Transverse colon (tissue), 3 donors: ENCODE measurements around the gene DLG5.

ENCODE experiments used
- POLR2A ChIP-seq: fragments of 450-650 bp; IDR thresholded peaks from one replicate; pipeline ENCODE4 v1.6.1; 2016; ENCODE audit warnings: antibody characterized with exemption, mild to moderate bottlenecking, moderate library complexity
- TF ChIP-seq, protein P1 (sequence below), 5 experiments: fragments of 200-600 bp in 3 of 5; fragments of 450-650 bp in 2 of 5; sonication (generic) in 3 of 5; IDR thresholded peaks; 1 replicate in 2 of 5; 2 replicates in 3 of 5; pipeline ENCODE4 v1.5.1; 2016 to 2017; ENCODE audit warnings: antibody characterized with exemption in 5 of 5, inconsistent platforms in 3 of 5, mild to moderate bottlenecking in 2 of 5, moderate library complexity in 1 of 5

GRCh38 chr10:77817541-77817940 lies 109.0 kb downstream of the DLG5 start:
- no peak for TF ChIP-seq POLR2A
- TF ChIP-seq, protein P1, sequence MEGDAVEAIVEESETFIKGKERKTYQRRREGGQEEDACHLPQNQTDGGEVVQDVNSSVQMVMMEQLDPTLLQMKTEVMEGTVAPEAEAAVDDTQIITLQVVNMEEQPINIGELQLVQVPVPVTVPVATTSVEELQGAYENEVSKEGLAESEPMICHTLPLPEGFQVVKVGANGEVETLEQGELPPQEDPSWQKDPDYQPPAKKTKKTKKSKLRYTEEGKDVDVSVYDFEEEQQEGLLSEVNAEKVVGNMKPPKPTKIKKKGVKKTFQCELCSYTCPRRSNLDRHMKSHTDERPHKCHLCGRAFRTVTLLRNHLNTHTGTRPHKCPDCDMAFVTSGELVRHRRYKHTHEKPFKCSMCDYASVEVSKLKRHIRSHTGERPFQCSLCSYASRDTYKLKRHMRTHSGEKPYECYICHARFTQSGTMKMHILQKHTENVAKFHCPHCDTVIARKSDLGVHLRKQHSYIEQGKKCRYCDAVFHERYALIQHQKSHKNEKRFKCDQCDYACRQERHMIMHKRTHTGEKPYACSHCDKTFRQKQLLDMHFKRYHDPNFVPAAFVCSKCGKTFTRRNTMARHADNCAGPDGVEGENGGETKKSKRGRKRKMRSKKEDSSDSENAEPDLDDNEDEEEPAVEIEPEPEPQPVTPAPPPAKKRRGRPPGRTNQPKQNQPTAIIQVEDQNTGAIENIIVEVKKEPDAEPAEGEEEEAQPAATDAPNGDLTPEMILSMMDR (IDR thresholded peaks at IDR 0.05): no peak
